Osteoblast (primary cell): ENCODE results near the gene ERBB4. TPM values are rescaled to one million over a fixed set of nuclear protein-coding genes. Genes with fewer than 3 reads are reported as not detected.

Source experiments
- DNase-seq: peaks from one replicate; pipeline ENCODE4 v3.0.0; 2011; ENCODE audit warnings: low spot score, mixed read lengths; ENCODE audit not compliant: insufficient read length; ENCODE audit errors: missing footprints
- H2AFZ ChIP-seq: 2 replicates; pipeline ENCODE4 v1.6.0; 2011; ENCODE audit warnings: mild to moderate bottlenecking, low read length
- H3K27ac ChIP-seq: 2 replicates; pipeline ENCODE4 v1.5.1; 2011; ENCODE audit warnings: mild to moderate bottlenecking, low read depth, low read length, moderate library complexity
- H3K27me3 ChIP-seq: 2 replicates; pipeline ENCODE4 v1.6.0; 2012; ENCODE audit warnings: mild to moderate bottlenecking, control low read depth, inconsistent platforms, low read length, moderate library complexity; ENCODE audit not compliant: insufficient read depth
- H3K36me3 ChIP-seq: 2 replicates; pipeline ENCODE4 v1.5.1; 2011; ENCODE audit warnings: mild to moderate bottlenecking, low read length, control low read depth, moderate library complexity; ENCODE audit not compliant: insufficient read depth
- H3K4me1 ChIP-seq: 2 replicates; pipeline ENCODE4 v1.5.1; 2011; ENCODE audit warnings: mild to moderate bottlenecking, low read length, control low read depth, moderate library complexity; ENCODE audit not compliant: insufficient read depth
- H3K4me2 ChIP-seq: 2 replicates; pipeline ENCODE4 v1.6.0; 2011; ENCODE audit warnings: mild to moderate bottlenecking, low read length; ENCODE audit not compliant: insufficient read depth
- H3K4me3 ChIP-seq: fragments of 200-600 bp; sonication (generic); 3 replicates; pipeline ENCODE4 v1.5.1; 2012; ENCODE audit warnings: mild to moderate bottlenecking, low read length, inconsistent platforms; ENCODE audit not compliant: insufficient read depth
- H3K79me2 ChIP-seq: 2 replicates; pipeline ENCODE4 v1.6.0; 2012; ENCODE audit warnings: mild to moderate bottlenecking, low read length, control low read depth, inconsistent platforms; ENCODE audit not compliant: insufficient read depth
- H3K9me3 ChIP-seq: 2 replicates; pipeline ENCODE4 v1.5.1; 2011; ENCODE audit warnings: low read depth, low read length, control low read depth
- H4K20me1 ChIP-seq: 2 replicates; pipeline ENCODE4 v1.6.0; 2012; ENCODE audit warnings: mild to moderate bottlenecking, low read length, control low read depth; ENCODE audit not compliant: insufficient read depth
- CTCF ChIP-seq: IDR thresholded peaks from 2 replicates; pipeline ENCODE4 v1.5.1; 2011; ENCODE audit warnings: mild to moderate bottlenecking, low read depth, low read length, moderate library complexity; ENCODE audit errors: extremely low read depth
- total RNA-seq: library from RNA; depleted of rRNA; stranded (reverse); fragments of >200 nt; gene quantifications from 2 replicates; pipeline ENCODE4 v1.2.3, GENCODE V29; 2012

The ERBB4 gene
- total RNA-seq, 1 donor, result under 0.01 TPM

GRCh38 chr2:212186166-212186565 lies 352.4 kb downstream of the ERBB4 start:
- no peak overlapping the region for H2AFZ ChIP-seq

GRCh38 chr2:212181646-212182045 lies 357.0 kb downstream of the ERBB4 start:
- Histone ChIP-seq H4K20me1 (no peaks in the 10 kb centered on the region), H3K27me3 (no peaks in the 10 kb centered on the region), H3K4me1 (no peaks in the 10 kb centered on the region), H3K36me3 (no peaks in the 10 kb centered on the region), H3K27ac (no peak overlapping the region), H3K79me2 (no peaks in the 10 kb centered on the region), H2AFZ (no peak overlapping the region), H3K4me2 (no peak overlapping the region), H3K4me3 (no peak overlapping the region), H3K9me3 (no peaks in the 10 kb centered on the region)
- TF ChIP-seq CTCF, result no peak
- DNase-seq, result no peak

More at GRCh38 chr2:212186166-212186565, 352.4 kb downstream of the ERBB4 start:
- Histone ChIP-seq H3K4me1 (no peaks in the 10 kb centered on the region), H3K79me2 (no peaks in the 10 kb centered on the region), H4K20me1 (no peaks in the 10 kb centered on the region), H3K27me3 (no peaks in the 10 kb centered on the region), H3K36me3 (no peaks in the 10 kb centered on the region), H3K9me3 (no peaks in the 10 kb centered on the region), H3K4me3 (no peak overlapping the region), H3K4me2 (no peak overlapping the region), H3K27ac (no peak overlapping the region)
- no peak for DNase-seq
- TF ChIP-seq CTCF, result no peak

- Histone ChIP-seq H4K20me1 (no peaks in the 10 kb centered on the region), H3K4me1 (no peaks in the 10 kb centered on the region), H3K4me2 (no peak overlapping the region), H3K27ac (no peak overlapping the region), H3K27me3 (no peaks in the 10 kb centered on the region), H3K79me2 (no peaks in the 10 kb centered on the region), H3K4me3 (no peak overlapping the region), H3K36me3 (no peaks in the 10 kb centered on the region), H2AFZ (no peak overlapping the region), H3K9me3 (no peaks in the 10 kb centered on the region)
- DNase-seq, result no peak
- no peak for TF ChIP-seq CTCF
Measured at GRCh38 chr2:212180408-212181083, 358.1 kb downstream of the ERBB4 start.

GRCh38 chr2:212177724-212178123 lies 360.9 kb downstream of the ERBB4 start:
- DNase-seq, result no peak
- H3K9me3 ChIP-seq, result no peaks in the 10 kb centered on the region
- H3K79me2 ChIP-seq, result no peaks in the 10 kb centered on the region
- H3K4me3 ChIP-seq, result no peak overlapping the region
- no peak for TF ChIP-seq CTCF
- no peak overlapping the region for H3K4me2 ChIP-seq
- no peaks in the 10 kb centered on the region for H3K4me1 ChIP-seq
- H3K27me3 ChIP-seq, result no peaks in the 10 kb centered on the region
- no peak overlapping the region for H3K27ac ChIP-seq
- no peak overlapping the region for H2AFZ ChIP-seq
- no peaks in the 10 kb centered on the region for H4K20me1 ChIP-seq
- H3K36me3 ChIP-seq, result no peaks in the 10 kb centered on the region
